Measurements from ENCODE around the gene TEAD2. TPM values are rescaled to one million over a fixed set of nuclear protein-coding genes. Genes with fewer than 3 reads are reported as not detected.
"Not testable (repeated sequence)": the region's sequence is repeated elsewhere in the genome, so short reads cannot be mapped to it uniquely, and the experiment has no call there.

The TEAD2 gene
- total and polyA plus RNA-seq, 11 donors = 31.1 to 77.2 (median 52.2) TPM

GRCh38 chr19:49328741-49329140 lies 33.5 kb downstream of the TEAD2 start:
- Histone ChIP-seq H3K36me3 (peaks cover 0 to 5% (median 0%) of the 10 kb centered on the region in 9 donors), H3K27me3 (no peaks in the 10 kb centered on the region), H3K9me3 (no peaks in the 10 kb centered on the region), H3K4me3 (no peak overlapping the region), H3K4me1 (peaks cover 0 to 34% (median 0%) of the 10 kb centered on the region in 12 donors), H3K27ac (no peak overlapping the region)
- ATAC-seq (no peak), DNase-seq (no peak)
- intact Hi-C loops (cut with DNase I) = no loop called here
- WGBS, 4 donors = 90 to 93% (median 92%) methylated on average over 2 of the region's 2 CpGs
- TF ChIP-seq, protein P1, sequence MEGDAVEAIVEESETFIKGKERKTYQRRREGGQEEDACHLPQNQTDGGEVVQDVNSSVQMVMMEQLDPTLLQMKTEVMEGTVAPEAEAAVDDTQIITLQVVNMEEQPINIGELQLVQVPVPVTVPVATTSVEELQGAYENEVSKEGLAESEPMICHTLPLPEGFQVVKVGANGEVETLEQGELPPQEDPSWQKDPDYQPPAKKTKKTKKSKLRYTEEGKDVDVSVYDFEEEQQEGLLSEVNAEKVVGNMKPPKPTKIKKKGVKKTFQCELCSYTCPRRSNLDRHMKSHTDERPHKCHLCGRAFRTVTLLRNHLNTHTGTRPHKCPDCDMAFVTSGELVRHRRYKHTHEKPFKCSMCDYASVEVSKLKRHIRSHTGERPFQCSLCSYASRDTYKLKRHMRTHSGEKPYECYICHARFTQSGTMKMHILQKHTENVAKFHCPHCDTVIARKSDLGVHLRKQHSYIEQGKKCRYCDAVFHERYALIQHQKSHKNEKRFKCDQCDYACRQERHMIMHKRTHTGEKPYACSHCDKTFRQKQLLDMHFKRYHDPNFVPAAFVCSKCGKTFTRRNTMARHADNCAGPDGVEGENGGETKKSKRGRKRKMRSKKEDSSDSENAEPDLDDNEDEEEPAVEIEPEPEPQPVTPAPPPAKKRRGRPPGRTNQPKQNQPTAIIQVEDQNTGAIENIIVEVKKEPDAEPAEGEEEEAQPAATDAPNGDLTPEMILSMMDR (IDR thresholded peaks at IDR 0.05) = no peak
- TF ChIP-seq POLR2A (IDR thresholded peaks at IDR 0.05) = no peak

GRCh38 chr19:49327878-49328544 lies 34.2 kb downstream of the TEAD2 start:
- 57 to 70% (median 62%) methylated on average over 2 of the region's 2 CpGs for WGBS, 4 donors

GRCh38 chr19:49326165-49326704 lies 36.0 kb downstream of the TEAD2 start:
- Histone ChIP-seq H3K27ac (no peak overlapping the region), H3K9me3 (peaks cover 0 to 23% (median 3%) of the 10 kb centered on the region in 12 donors), H3K4me1 (peaks cover 0 to 18% (median 0%) of the 10 kb centered on the region in 12 donors), H3K4me3 (no peak overlapping the region), H3K36me3 (peaks cover 0 to 7% (median 0%) of the 10 kb centered on the region in 9 donors), H3K27me3 (no peaks in the 10 kb centered on the region)
- 86 to 94% (median 89%) methylated on average over 3 of the region's 3 CpGs for WGBS, 4 donors
- no peak for DNase-seq
- no peak for ATAC-seq
- intact Hi-C loops (cut with DNase I) = no loop called here
- TF ChIP-seq, protein P1 (IDR thresholded peaks at IDR 0.05) = no peak
- TF ChIP-seq POLR2A (IDR thresholded peaks at IDR 0.05) = no peak

More at GRCh38 chr19:49327878-49328544, 34.2 kb downstream of the TEAD2 start:
- no peaks in the 10 kb centered on the region for H3K27me3 ChIP-seq
- peaks cover 0 to 7% (median 1%) of the 10 kb centered on the region in 12 donors for H3K9me3 ChIP-seq
- DNase-seq (no peak), ATAC-seq (no peak)
- no peak overlapping the region for H3K4me3 ChIP-seq
- no peak overlapping the region for H3K27ac ChIP-seq
- intact Hi-C loops (cut with DNase I) = no loop called here
- peaks cover 0 to 5% (median 0%) of the 10 kb centered on the region in 9 donors for H3K36me3 ChIP-seq
- peaks cover 0 to 27% (median 0%) of the 10 kb centered on the region in 12 donors for H3K4me1 ChIP-seq
- TF ChIP-seq POLR2A (IDR thresholded peaks at IDR 0.05) = no peak
- TF ChIP-seq, protein P1 (IDR thresholded peaks at IDR 0.05) = peak; percentile 31 to 69 (median 58)

- WGBS, 4 donors = 94 to 97% (median 96%) methylated on average over 13 of the region's 13 CpGs
These were observed 36.5 kb downstream of the TEAD2 start for GRCh38 chr19:49325756-49326155.

More at GRCh38 chr19:49325756-49326155, 36.5 kb downstream of the TEAD2 start:
- H3K36me3 ChIP-seq; ATAC-seq; H3K4me3 ChIP-seq; intact Hi-C loops (cut with DNase I); DNase-seq; H3K27me3 ChIP-seq; H3K27ac ChIP-seq: not testable (repeated sequence)
- Histone ChIP-seq H3K9me3 (peaks cover 0 to 28% (median 3%) of the 10 kb centered on the region in 12 donors), H3K4me1 (peaks cover 0 to 14% (median 0%) of the 10 kb centered on the region in 12 donors)
